Glutamatergic neuron (in vitro differentiated cells): Measurements from ENCODE around the gene AANAT. TPM values are rescaled to one million over a fixed set of nuclear protein-coding genes. Genes with fewer than 3 reads are reported as not detected.
A peak's percentile ranks its signal among the peaks of the same experiment; 100 is the strongest.

Source experiments
- DNase-seq: peaks from one replicate; pipeline ENCODE4 v3.0.0; 2022
- H3K27ac Mint-ChIP-seq: one replicate; pipeline ENCODE4 v1.8.0; 2020; ENCODE audit warnings: mild to moderate bottlenecking, mixed read lengths, inconsistent platforms; ENCODE audit not compliant: unreplicated experiment
- H3K27me3 Mint-ChIP-seq: one replicate; pipeline ENCODE4 v1.8.0; 2020; ENCODE audit warnings: mild to moderate bottlenecking, moderate library complexity, mixed read lengths, inconsistent platforms; ENCODE audit not compliant: unreplicated experiment
- H3K36me3 Mint-ChIP-seq: one replicate; pipeline ENCODE4 v1.8.0; 2020; ENCODE audit warnings: mild to moderate bottlenecking, mixed read lengths, inconsistent platforms; ENCODE audit not compliant: unreplicated experiment
- H3K4me1 Mint-ChIP-seq: one replicate; pipeline ENCODE4 v1.8.0; 2020; ENCODE audit warnings: mild to moderate bottlenecking, low read depth, mixed read lengths, inconsistent platforms; ENCODE audit not compliant: unreplicated experiment
- H3K4me3 Mint-ChIP-seq: one replicate; pipeline ENCODE4 v1.8.0; 2020; ENCODE audit warnings: mild to moderate bottlenecking, mixed read lengths, inconsistent platforms; ENCODE audit not compliant: unreplicated experiment
- H3K9me3 Mint-ChIP-seq: one replicate; pipeline ENCODE4 v1.8.0; 2020; ENCODE audit warnings: mild to moderate bottlenecking, moderate library complexity, mixed read lengths, inconsistent platforms; ENCODE audit not compliant: unreplicated experiment
- total RNA-seq: library from RNA; stranded (reverse); fragmentation: NEBNext Ultra II Directional; extraction: Animal tissue kit (Norgen Biotek cat#: 25700); gene quantifications from one replicate; pipeline ENCODE4 v1.2.1, GENCODE V29; 2021; ENCODE audit not compliant: unreplicated experiment
- TF ChIP-seq, protein P1 (sequence below): fragments of 200-600 bp; sonication (generic); IDR thresholded peaks from one replicate; pipeline ENCODE4 v1.5.0; 2021; ENCODE audit not compliant: partially characterized antibody, unreplicated experiment

AANAT gene
- total RNA-seq, 1 donor from 2014 or later: 0.39 TPM

DNA sequence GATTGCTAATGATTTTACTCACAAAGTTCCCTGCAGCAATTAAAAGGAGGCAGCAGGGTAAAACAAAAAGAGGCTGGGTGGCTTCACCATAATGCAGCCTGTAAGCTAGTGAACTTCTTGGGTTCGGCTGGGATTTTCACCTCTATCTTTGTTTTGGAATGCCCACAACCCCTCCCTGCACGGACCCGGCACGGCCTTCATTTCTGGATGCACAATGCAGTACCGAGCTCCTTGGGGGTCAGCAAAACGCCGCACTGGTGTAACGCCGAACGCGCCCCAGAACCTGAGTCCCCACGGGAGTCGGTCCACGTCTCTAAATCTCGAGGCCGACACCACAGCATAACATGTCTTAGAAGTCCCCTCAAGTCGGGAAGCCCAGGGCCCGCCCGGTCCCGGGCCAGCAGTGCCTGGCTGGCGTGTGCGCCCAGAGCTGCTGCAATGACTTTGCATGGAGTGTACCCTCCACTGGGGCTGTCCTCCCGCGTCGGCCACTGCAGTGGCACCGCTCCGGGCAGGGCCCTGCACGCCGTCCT is 15.2 kb upstream of the AANAT start:
- Mint-ChIP-seq H3K27me3 (peaks cover 10% of the 10 kb centered on the region), H3K27ac (peak overlapping the region; percentile 93), H3K4me3 (peak overlapping the region; percentile 96), H3K36me3 (no peaks in the 10 kb centered on the region), H3K4me1 (peaks cover 31% of the 10 kb centered on the region), H3K9me3 (peaks cover 6% of the 10 kb centered on the region)
- TF ChIP-seq, protein P1, sequence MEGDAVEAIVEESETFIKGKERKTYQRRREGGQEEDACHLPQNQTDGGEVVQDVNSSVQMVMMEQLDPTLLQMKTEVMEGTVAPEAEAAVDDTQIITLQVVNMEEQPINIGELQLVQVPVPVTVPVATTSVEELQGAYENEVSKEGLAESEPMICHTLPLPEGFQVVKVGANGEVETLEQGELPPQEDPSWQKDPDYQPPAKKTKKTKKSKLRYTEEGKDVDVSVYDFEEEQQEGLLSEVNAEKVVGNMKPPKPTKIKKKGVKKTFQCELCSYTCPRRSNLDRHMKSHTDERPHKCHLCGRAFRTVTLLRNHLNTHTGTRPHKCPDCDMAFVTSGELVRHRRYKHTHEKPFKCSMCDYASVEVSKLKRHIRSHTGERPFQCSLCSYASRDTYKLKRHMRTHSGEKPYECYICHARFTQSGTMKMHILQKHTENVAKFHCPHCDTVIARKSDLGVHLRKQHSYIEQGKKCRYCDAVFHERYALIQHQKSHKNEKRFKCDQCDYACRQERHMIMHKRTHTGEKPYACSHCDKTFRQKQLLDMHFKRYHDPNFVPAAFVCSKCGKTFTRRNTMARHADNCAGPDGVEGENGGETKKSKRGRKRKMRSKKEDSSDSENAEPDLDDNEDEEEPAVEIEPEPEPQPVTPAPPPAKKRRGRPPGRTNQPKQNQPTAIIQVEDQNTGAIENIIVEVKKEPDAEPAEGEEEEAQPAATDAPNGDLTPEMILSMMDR: no peak
- peak; percentile 48 for DNase-seq

DNA sequence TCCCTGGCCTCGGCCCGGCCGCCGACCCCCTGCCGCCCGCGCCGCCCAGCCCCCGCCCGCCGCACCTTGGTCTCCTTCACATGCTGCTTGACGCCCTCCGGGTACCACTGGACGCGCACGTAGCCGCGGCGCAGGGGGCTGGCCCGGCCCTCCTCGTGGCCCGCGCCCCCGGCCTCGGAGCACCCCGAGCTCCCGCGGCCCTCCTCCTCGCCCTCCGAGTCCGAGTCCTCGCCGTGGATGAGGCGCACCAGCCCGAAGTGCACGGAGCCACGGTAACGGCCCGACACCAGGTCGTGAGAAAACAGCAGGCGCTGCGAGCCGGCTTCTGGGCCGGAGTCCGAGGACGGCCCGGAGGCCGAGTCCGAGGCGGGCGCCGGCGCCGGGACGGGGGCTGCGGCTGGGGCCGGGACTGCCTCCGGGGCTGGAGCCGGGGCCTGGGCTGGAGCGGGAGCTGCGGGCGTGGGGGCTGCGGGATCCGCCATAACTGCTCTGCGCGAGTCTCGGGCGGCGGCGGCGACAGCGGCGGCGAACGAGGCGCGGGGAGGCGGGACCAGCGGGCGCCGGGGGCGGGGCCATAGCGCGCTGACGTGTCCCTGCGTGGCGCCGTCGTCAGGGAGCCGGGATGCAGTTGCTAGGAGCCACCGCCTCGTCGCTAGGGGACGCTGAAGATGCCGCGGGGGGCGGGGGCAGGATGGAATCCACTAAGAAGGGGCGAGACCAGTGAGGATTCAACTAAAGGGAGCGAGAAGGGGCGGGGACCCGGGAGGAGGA is 14.6 kb upstream of the AANAT start, which contains the start of gene UBE2O:
Gene UBE2O (minus strand): TSS at position 493 of the 771 bp plus-strand sequence. CDS start 11 bp downstream, at position 482.
- peak within 1 kb of the TSS; percentile 93 for H3K27ac Mint-ChIP-seq
- TF ChIP-seq, protein P1: peak; percentile 62

DNA sequence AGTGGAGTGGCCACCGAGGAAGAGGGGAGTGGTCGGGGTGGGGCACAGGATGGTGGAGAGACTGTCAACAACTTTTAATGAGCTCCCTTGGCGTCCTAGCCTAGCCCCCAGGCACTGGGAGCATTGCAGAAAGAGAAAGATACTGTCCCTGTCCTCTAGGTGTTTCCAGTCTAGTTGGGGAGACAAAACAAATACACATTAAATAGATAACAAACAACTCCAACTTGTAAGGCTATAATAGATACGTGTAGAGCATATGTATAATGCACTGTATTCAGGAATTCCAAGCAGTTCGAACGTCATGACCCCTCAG is 14.0 kb upstream of the AANAT start:
- no peaks in the 10 kb centered on the region for H3K36me3 Mint-ChIP-seq
- H3K27ac Mint-ChIP-seq: peak overlapping the region; percentile 59
- peak overlapping the region; percentile 68 for H3K4me3 Mint-ChIP-seq
- H3K4me1 Mint-ChIP-seq: peaks cover 20% of the 10 kb centered on the region
- peaks cover 10% of the 10 kb centered on the region for H3K27me3 Mint-ChIP-seq
- TF ChIP-seq, protein P1: peak; percentile 18
- peaks cover 4% of the 10 kb centered on the region for H3K9me3 Mint-ChIP-seq
- no peak for DNase-seq

More for the DNA sequence above, 14.6 kb upstream of the AANAT start, which contains the start of gene UBE2O:
- Mint-ChIP-seq H3K4me1 (peaks cover 25% of the 10 kb centered on the region), H3K36me3 (no peaks in the 10 kb centered on the region), H3K4me3 (peak within 1 kb of the TSS; percentile 96), H3K9me3 (peaks cover 6% of the 10 kb centered on the region), H3K27me3 (peaks cover 10% of the 10 kb centered on the region)
- peak; percentile 97 for DNase-seq

DNA sequence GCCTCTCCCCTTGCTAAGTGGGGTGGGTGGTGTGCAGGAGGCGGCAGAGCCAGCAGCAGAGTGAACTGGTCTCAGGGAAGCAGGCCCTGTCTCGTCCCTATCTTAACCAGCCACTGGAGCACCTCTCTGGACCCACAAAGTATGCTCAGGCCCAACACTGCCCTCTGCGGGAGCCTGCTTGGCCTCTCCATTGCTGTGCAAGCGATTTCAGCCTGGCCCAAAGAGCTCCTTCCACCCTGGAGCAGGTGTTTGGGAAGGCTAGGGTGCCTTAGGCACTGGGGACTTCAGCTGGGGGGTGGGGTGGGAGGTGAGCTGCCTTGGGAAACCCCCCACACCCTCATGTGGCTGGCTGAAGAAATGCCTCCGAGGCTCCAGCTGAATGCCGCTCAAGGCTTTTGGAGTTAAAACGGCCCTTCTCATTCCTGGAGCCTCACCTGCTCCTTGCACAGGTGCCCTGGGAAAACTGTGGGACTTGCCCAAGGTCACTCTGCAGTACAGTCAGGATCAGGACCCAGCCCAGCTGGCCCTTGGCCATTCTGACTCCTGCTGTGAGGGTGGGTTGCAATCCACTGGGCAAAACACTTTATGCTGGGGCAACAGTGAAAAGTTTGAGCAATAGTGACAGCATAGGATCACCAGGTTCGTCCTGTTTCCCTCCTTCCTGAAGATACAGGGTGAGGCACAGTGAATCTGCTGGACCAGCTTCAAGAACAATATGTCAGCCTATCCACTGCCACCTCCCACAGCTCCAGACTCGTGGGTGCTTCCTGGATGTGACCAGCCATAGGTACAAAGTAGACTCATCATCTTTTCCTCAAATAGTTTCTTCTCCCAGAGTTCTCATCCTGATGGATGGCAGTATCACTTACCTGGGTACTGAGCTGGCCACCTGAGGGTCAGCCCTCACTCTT is 8.6 kb upstream of the AANAT start:
- TF ChIP-seq, protein P1: peak; percentile 29
- Mint-ChIP-seq H3K27me3 (peaks cover 5% of the 10 kb centered on the region), H3K4me1 (peaks cover 4% of the 10 kb centered on the region), H3K27ac (no peak overlapping the region), H3K9me3 (peaks cover 3% of the 10 kb centered on the region), H3K4me3 (no peak overlapping the region), H3K36me3 (no peaks in the 10 kb centered on the region)
- peak; percentile 76 for DNase-seq
